Endothelial cell of umbilical vein (primary cell): ENCODE data around the gene MPDU1. TPM values are rescaled to one million over a fixed set of nuclear protein-coding genes. Genes with fewer than 3 reads are reported as not detected.

Source experiments
- BruUV-seq: library from RNA; stranded (reverse); fragments of 400-500 nt; replicated peaks from 2 replicates; lab custom pipeline; 2021; lab: Mats Ljungman, UMichigan
- CTCF ChIA-PET: fragments of 300-600, 350-600 bp; sonication (Branson Sonifier 250); formaldehyde crosslinking; loops from one replicate; lab custom pipeline; 2021; ENCODE audit warnings: antibody characterized with exemption, inconsistent platforms; lab: Charles Lee
- POLR2A ChIA-PET: fragments of 300-600, 350-600 bp; sonication (Branson Sonifier 250); formaldehyde crosslinking; loops from one replicate; lab custom pipeline; 2021; ENCODE audit warnings: antibody characterized with exemption, inconsistent platforms; lab: Charles Lee
- DNase-seq: peaks from one replicate; pipeline ENCODE4 v3.0.0-alpha.2; 2011; ENCODE audit warnings: low read depth, low spot score
- FAIRE-seq: peaks from 2 replicates; lab custom pipeline; 2011; peaks lifted over from hg19 to GRCh38; lab: Jason Lieb, UNC
- H2AFZ ChIP-seq: 2 replicates; pipeline ENCODE4 v1.6.0; 2012; ENCODE audit warnings: low read depth, low read length, control low read depth, inconsistent platforms
- H3K27ac ChIP-seq: 2 replicates; pipeline ENCODE4 v1.5.1; 2011; ENCODE audit warnings: low read depth, mild to moderate bottlenecking, control low read depth, low read length, moderate library complexity; ENCODE audit not compliant: insufficient read depth
- H3K27me3 ChIP-seq, 2 experiments: 2 replicates each; pipeline versions ENCODE4 v1.6.0 to v1.6.1; 2011; ENCODE audit warnings: low read length in 2 of 2, mixed read lengths in 1 of 2; ENCODE audit not compliant: control insufficient read depth in 2 of 2, insufficient read depth in 2 of 2
- H3K36me3 ChIP-seq, 2 experiments: 2 replicates in 1 of 2; 3 replicates in 1 of 2; pipeline ENCODE4 v1.5.1; 2011; ENCODE audit warnings: low read length in 2 of 2, mild to moderate bottlenecking in 1 of 2, moderate library complexity in 1 of 2; ENCODE audit not compliant: control insufficient read depth in 2 of 2, insufficient read depth in 2 of 2; ENCODE audit errors: extremely low read depth in 1 of 2
- H3K4me1 ChIP-seq: 3 replicates; pipeline ENCODE4 v1.5.1; 2011; ENCODE audit warnings: mild to moderate bottlenecking, low read length; ENCODE audit not compliant: control insufficient read depth, insufficient read depth; ENCODE audit errors: extremely low read depth
- H3K4me2 ChIP-seq: 2 replicates; pipeline ENCODE4 v1.6.1; 2011; ENCODE audit warnings: low read length, control low read depth, mixed read lengths; ENCODE audit not compliant: insufficient read depth
- H3K4me3 ChIP-seq, 3 experiments: fragments of 200-600 bp in 1 of 3; sonication (generic), shearing (Covaris generic) in 1 of 3; replicated peaks in 1 of 3; 2 replicates each; pipeline ENCODE4 v1.5.1; 2011 to 2016; ENCODE audit warnings: control low read depth in 3 of 3, low read length in 3 of 3, mild to moderate bottlenecking in 2 of 3, inconsistent platforms in 1 of 3, low read depth in 1 of 3, moderate library complexity in 1 of 3; ENCODE audit not compliant: insufficient read depth in 1 of 3
- H3K79me2 ChIP-seq: 2 replicates; pipeline ENCODE4 v1.6.0; 2012; ENCODE audit warnings: low read length, inconsistent platforms; ENCODE audit not compliant: control insufficient read depth, insufficient read depth
- H3K9ac ChIP-seq: replicated peaks from 2 replicates; pipeline ENCODE3; 2011; ENCODE audit warnings: low read length, control low read depth; ENCODE audit not compliant: insufficient read depth; ENCODE audit errors: extremely low read depth
- H3K9me1 ChIP-seq: replicated peaks from 3 replicates; pipeline ENCODE4 v1.6.0; 2011; ENCODE audit warnings: mild to moderate bottlenecking, low read length; ENCODE audit not compliant: control insufficient read depth, insufficient read depth; ENCODE audit errors: extremely low read depth
- H3K9me3 ChIP-seq: replicated peaks from 2 replicates; pipeline ENCODE4 v1.5.1; 2012; ENCODE audit warnings: low read length, inconsistent platforms; ENCODE audit not compliant: control insufficient read depth, insufficient read depth
- H4K20me1 ChIP-seq: replicated peaks from 2 replicates; pipeline ENCODE3; 2011; ENCODE audit warnings: mild to moderate bottlenecking, low read length; ENCODE audit not compliant: control insufficient read depth, insufficient read depth; ENCODE audit errors: extremely low read depth
- EZH2 ChIP-seq: IDR thresholded peaks from 2 replicates; pipeline ENCODE4 v1.6.1; 2012; ENCODE audit warnings: borderline replicate concordance, low read depth, mild to moderate bottlenecking, moderate library complexity, low read length, inconsistent platforms; ENCODE audit not compliant: severe bottlenecking
- FOS ChIP-seq: IDR thresholded peaks from 2 replicates; pipeline ENCODE4 v1.6.1; 2011; ENCODE audit warnings: mild to moderate bottlenecking, low read length, moderate library complexity, borderline replicate concordance; ENCODE audit not compliant: insufficient read depth
- GATA2 ChIP-seq: IDR thresholded peaks from 2 replicates; pipeline ENCODE4 v1.7.0; 2011; ENCODE audit warnings: low read depth, mild to moderate bottlenecking, moderate library complexity, mixed read lengths, low read length; ENCODE audit not compliant: insufficient read length, insufficient read depth
- JUN ChIP-seq: IDR thresholded peaks from 2 replicates; pipeline ENCODE4 v1.6.1; 2011; ENCODE audit warnings: borderline replicate concordance, low read depth; ENCODE audit not compliant: insufficient read length, insufficient read depth
- MYC ChIP-seq: IDR thresholded peaks from one replicate; pipeline ENCODE4 v1.6.1; 2011; ENCODE audit warnings: mild to moderate bottlenecking, low read depth, low read length
- POLR2A ChIP-seq: IDR thresholded peaks from 2 replicates; pipeline ENCODE4 v1.6.1; 2012; ENCODE audit warnings: low read depth, mild to moderate bottlenecking, control low read depth, low read length
- POLR2AphosphoS5 ChIP-seq: IDR thresholded peaks from 2 replicates; pipeline ENCODE4 v1.6.1; 2012; ENCODE audit warnings: low read depth, mild to moderate bottlenecking, control low read depth, low read length, moderate library complexity; ENCODE audit not compliant: insufficient read depth
- dilution Hi-C: fragments of 300-500 bp; cut with MboI; formaldehyde crosslinking; loops from one replicate; pipeline ENCODE4 v1.15.0; 2019; ENCODE audit warnings: low sequenced_read_pairs; ENCODE audit not compliant: extremely low pct_ligation_motif_present
- intact Hi-C: fragments of 100-400 bp; cut with micrococcal nuclease; formaldehyde crosslinking; loops from one replicate; pipeline ENCODE4 v1.10.0; 2022
- polyA plus RNA-seq, 4 experiments: library from polyadenylated mRNA; depleted of rRNA in 3 of 4; stranded (reverse) in 3 of 4; unstranded in 1 of 4; fragments of >200 nt; gene quantifications; 2 replicates each; pipeline versions ENCODE4 v1.2.1 to v1.2.3, GENCODE V29; 2011 to 2012; ENCODE audit warnings: missing spikeins in 1 of 4
- total RNA-seq: library from RNA; stranded (reverse); gene quantifications from 2 replicates; pipeline ENCODE4 v1.2.3, GENCODE V29; 2021
- TF ChIP-seq, protein P1 (sequence below): IDR thresholded peaks from 2 replicates; pipeline ENCODE4 v1.6.1; 2011; ENCODE audit not compliant: insufficient read depth, insufficient read length
- TF ChIP-seq, protein P2 (sequence below), 2 donors: IDR thresholded peaks; 1 replicate in 1 of 2; 2 replicates in 1 of 2; pipeline ENCODE4 v1.5.1; 2011; ENCODE audit warnings: low read length in 2 of 2, mild to moderate bottlenecking in 2 of 2, moderate library complexity in 2 of 2, control low read depth in 1 of 2, inconsistent platforms in 1 of 2, low read depth in 1 of 2; ENCODE audit not compliant: insufficient read depth in 1 of 2; ENCODE audit errors: extremely low read depth in 1 of 2

Gene MPDU1
- total and polyA plus RNA-seq, 2 donors (not counting 3 experiments of a cell fraction or from before 2014, with no cell fraction given): 78.0 to 368 TPM

DNA sequence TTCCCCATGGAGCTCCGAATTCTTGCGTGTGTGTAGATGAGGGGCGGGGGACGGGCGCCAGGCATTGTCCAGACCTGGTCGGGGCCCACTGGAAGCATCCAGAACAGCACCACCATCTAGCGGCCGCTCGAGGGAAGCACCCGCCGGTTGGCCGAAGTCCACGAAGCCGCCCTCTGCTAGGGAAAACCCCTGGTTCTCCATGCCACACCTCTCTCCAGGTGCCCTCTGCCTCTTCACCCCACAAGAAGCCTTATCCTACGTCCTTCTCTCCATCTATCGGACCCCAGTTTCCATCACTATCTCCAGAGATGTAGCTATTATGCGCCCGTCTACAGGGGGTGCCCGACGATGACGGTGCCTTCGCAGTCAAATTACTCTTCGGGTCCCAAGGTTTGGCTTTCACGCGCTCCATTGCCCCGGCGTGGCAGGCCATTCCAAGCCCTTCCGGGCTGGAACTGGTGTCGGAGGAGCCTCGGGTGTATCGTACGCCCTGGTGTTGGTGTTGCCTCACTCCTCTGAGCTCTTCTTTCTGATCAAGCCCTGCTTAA, 22.6 kb upstream of the MPDU1 start:
- TSS peak; percentile 71 for BruUV-seq
- Histone ChIP-seq H3K9ac (peak overlapping the region; percentile 67), H3K4me1 (peaks cover 36% of the 10 kb centered on the region), H3K79me2 (peaks cover 39% of the 10 kb centered on the region), H3K4me2 (peak overlapping the region; percentile 86), H2AFZ (peak overlapping the region; percentile 83), H3K9me1 (no peaks in the 10 kb centered on the region), H3K4me3 (peak overlapping the region; percentile 58 to 80 (median 62)), H3K9me3 (no peaks in the 10 kb centered on the region), H3K36me3 (peaks cover 8 to 12% of the 10 kb centered on the region in 2 experiments), H4K20me1 (no peaks in the 10 kb centered on the region), H3K27me3 (no peaks in the 10 kb centered on the region), H3K27ac (peak overlapping the region; percentile 60)
- POLR2A ChIA-PET: interaction anchor here (0.7 to 1.1 kb wide), 4 partner anchors 47 to 239 kb away, joined by 3 to 14 read pairs (median 3); partner anchors contain the start of gene TMEM256
- DNase-seq (peak; percentile 86), FAIRE-seq (peak; percentile 96)
- dilution Hi-C loops (no loop called here), intact Hi-C loops (loop anchor here (1.0 to 2.0 kb wide), 11 partner anchors 11 to 237 kb away; partner anchors contain the start of genes FXR2, PLSCR3, POLR2A and TMEM256)
- TF ChIP-seq GATA2: no peak
- no peak for TF ChIP-seq EZH2
- no peak for TF ChIP-seq POLR2A
- peak; percentile 41 for TF ChIP-seq POLR2AphosphoS5
- TF ChIP-seq, protein P1, sequence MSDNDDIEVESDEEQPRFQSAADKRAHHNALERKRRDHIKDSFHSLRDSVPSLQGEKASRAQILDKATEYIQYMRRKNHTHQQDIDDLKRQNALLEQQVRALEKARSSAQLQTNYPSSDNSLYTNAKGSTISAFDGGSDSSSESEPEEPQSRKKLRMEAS: no peak
- no peak for TF ChIP-seq MYC
- no peak for TF ChIP-seq FOS
- TF ChIP-seq, protein P2, sequence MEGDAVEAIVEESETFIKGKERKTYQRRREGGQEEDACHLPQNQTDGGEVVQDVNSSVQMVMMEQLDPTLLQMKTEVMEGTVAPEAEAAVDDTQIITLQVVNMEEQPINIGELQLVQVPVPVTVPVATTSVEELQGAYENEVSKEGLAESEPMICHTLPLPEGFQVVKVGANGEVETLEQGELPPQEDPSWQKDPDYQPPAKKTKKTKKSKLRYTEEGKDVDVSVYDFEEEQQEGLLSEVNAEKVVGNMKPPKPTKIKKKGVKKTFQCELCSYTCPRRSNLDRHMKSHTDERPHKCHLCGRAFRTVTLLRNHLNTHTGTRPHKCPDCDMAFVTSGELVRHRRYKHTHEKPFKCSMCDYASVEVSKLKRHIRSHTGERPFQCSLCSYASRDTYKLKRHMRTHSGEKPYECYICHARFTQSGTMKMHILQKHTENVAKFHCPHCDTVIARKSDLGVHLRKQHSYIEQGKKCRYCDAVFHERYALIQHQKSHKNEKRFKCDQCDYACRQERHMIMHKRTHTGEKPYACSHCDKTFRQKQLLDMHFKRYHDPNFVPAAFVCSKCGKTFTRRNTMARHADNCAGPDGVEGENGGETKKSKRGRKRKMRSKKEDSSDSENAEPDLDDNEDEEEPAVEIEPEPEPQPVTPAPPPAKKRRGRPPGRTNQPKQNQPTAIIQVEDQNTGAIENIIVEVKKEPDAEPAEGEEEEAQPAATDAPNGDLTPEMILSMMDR (IDR thresholded peaks at IDR 0.05; ENCODE audit: extremely low read depth in 1 of 2, insufficient read depth in 1 of 2, low read depth in 1 of 2, low read length in 2 of 2): peak; percentile 82 to 96
- TF ChIP-seq JUN: no peak
- CTCF ChIA-PET: interaction anchor here (0.5 to 6.7 kb wide), 60 partner anchors 9 to 515 kb away, joined by 3 to 314 read pairs (median 5); partner anchors contain the start of genes CD68, CHRNB1, FGF11 and MPDU1
